MM.1S (cell line): ENCODE data around the gene A3GALT2.

Experiments used
- CTCF ChIP-seq: fragments of 300-600 bp; sonication (generic); IDR thresholded peaks from 2 replicates; pipeline ENCODE4 v1.5.1; 2016; ENCODE audit warnings: antibody characterized with exemption, low read length, mixed read lengths
- EZH2 ChIP-seq: fragments of 300-600 bp; sonication (generic); optimal IDR thresholded peaks from 2 replicates; pipeline ENCODE3; 2017; ENCODE audit warnings: low read depth, mild to moderate bottlenecking, antibody characterized with exemption, low read length, mixed read lengths

DNA sequence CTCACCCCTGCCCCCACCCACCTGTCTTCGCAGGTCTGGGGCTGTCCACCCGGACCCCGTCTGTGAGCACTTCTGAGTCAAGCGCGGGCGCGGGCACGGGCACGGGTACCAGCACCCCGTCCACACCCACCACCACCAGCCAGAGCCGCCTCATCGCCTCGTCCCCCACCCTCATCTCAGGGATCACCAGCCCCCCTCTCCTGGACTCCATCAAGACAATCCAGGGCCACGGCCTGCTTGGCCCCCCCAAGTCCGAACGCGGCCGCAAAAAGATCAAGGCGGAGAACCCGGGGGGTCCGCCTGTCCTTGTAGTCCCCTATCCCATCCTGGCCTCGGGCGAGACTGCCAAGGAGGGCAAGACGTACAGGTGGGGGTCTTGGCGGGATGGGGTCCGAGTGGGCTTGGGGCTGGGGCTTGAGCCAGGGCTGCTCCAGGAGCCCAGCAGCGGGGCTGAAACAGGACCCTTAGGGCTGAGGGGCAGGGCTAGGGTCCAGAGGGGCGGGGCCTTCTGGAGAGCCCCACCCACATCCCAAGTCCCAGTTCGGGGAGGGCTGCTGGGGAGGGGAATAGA is 40.7 kb downstream of the A3GALT2 start:
- TF ChIP-seq EZH2 (no peak), CTCF (no peak)
